Measurements from ENCODE around the gene BCAS1.

Gene BCAS1

DNA sequence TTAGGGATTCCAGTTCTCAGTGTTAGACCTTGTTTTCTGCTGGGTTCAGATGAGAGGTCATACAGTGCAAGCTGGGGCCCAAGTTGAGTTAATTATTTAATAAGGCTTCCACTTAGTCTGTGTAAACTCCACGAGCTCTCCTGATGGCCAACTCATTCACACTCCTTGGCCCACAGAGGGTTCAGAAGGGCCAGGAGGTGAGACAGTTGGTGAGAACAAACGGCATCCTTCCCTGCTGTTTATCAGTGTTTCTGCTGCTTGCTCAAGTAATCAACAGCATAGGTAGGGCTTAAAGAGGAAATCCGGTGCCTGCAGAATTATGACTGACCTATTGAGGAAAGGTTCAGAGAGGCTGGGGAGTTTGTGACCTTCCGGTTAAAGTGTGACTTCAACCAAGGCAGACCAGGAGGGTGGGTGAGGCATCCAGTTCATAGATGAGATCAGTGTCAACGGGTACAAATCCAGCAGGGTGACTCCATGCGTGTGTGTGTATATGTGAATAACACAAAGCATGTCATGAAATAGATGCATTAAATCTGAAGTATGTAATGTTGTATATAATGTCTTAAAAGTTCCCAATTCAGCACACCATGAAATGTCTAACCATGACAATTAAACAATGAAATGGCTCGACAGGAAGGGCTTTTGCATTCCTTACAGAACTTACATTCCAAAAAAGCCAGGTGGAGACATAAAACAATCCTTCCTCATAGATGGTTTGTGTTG is 37.4 kb upstream of the BCAS1 start:
- TF ChIP-seq, protein P1, sequence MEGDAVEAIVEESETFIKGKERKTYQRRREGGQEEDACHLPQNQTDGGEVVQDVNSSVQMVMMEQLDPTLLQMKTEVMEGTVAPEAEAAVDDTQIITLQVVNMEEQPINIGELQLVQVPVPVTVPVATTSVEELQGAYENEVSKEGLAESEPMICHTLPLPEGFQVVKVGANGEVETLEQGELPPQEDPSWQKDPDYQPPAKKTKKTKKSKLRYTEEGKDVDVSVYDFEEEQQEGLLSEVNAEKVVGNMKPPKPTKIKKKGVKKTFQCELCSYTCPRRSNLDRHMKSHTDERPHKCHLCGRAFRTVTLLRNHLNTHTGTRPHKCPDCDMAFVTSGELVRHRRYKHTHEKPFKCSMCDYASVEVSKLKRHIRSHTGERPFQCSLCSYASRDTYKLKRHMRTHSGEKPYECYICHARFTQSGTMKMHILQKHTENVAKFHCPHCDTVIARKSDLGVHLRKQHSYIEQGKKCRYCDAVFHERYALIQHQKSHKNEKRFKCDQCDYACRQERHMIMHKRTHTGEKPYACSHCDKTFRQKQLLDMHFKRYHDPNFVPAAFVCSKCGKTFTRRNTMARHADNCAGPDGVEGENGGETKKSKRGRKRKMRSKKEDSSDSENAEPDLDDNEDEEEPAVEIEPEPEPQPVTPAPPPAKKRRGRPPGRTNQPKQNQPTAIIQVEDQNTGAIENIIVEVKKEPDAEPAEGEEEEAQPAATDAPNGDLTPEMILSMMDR (conservative IDR thresholded peaks at IDR 0.05; ENCODE audit: low read depth, low read length) = no peak
- no peak overlapping the region for H3K4me3 ChIP-seq (ENCODE audit: low read depth, low read length)
- no peak for DNase-seq (ENCODE audit: low read depth)

GRCh38 chr20:54107181-54107580 is 36.8 kb upstream of the BCAS1 start:
- TF ChIP-seq, protein P1 (conservative IDR thresholded peaks at IDR 0.05; ENCODE audit: low read depth, low read length) = no peak
- no peak overlapping the region for H3K4me3 ChIP-seq (ENCODE audit: low read depth, low read length)
- no peak for DNase-seq (ENCODE audit: low read depth)

GRCh38 chr20:54106162-54106561 is 35.8 kb upstream of the BCAS1 start:
- H3K4me3 ChIP-seq (ENCODE audit: low read depth, low read length) = no peak overlapping the region
- TF ChIP-seq, protein P1 (conservative IDR thresholded peaks at IDR 0.05; ENCODE audit: low read depth, low read length) = no peak
- no peak for DNase-seq (ENCODE audit: low read depth)

DNA sequence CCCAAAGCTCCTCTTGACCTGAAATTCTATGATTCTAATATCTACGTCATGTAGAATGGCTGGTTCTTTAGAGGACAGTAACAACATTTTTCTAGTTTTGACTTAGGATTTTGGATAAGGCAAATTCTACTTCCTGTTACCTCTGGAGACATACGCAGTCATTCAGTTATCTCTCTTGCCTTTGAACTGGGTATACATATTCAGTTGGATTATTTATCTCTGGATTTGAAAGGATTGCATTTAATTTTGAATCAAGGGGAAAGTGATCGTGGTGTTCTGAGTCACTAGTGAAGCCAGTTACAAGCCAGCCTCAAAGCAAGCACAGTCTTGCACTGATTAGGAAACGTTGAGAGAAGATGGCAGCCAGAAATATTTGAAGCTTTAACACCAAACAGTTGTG is 35.3 kb upstream of the BCAS1 start:
- no peak for DNase-seq (ENCODE audit: low read depth)
- TF ChIP-seq, protein P1 (conservative IDR thresholded peaks at IDR 0.05; ENCODE audit: low read depth, low read length) = no peak
- no peak overlapping the region for H3K4me3 ChIP-seq (ENCODE audit: low read depth, low read length)

DNA sequence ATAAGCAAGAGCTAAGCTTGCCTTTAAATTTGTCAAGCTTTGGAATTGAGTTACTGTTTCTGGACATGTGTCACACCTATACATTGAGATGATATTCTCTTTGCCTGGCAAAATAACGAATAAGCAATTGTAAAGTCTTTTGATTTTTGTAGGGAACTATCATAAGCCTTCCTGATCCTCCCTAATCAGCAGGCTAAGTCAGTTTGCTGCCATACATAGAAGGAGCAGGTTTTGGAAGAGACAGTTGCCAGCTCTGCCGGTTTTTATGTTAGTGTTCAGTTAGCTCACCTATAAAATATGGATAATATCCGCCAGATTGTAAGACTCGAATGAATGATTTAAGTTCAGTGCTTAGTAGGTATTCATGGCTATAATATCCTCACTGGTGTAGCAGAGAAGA is 34.4 kb upstream of the BCAS1 start:
- no peak for DNase-seq (ENCODE audit: low read depth)
- H3K4me3 ChIP-seq (ENCODE audit: low read depth, low read length) = no peak overlapping the region
- TF ChIP-seq, protein P1 (conservative IDR thresholded peaks at IDR 0.05; ENCODE audit: low read depth, low read length) = no peak

DNA sequence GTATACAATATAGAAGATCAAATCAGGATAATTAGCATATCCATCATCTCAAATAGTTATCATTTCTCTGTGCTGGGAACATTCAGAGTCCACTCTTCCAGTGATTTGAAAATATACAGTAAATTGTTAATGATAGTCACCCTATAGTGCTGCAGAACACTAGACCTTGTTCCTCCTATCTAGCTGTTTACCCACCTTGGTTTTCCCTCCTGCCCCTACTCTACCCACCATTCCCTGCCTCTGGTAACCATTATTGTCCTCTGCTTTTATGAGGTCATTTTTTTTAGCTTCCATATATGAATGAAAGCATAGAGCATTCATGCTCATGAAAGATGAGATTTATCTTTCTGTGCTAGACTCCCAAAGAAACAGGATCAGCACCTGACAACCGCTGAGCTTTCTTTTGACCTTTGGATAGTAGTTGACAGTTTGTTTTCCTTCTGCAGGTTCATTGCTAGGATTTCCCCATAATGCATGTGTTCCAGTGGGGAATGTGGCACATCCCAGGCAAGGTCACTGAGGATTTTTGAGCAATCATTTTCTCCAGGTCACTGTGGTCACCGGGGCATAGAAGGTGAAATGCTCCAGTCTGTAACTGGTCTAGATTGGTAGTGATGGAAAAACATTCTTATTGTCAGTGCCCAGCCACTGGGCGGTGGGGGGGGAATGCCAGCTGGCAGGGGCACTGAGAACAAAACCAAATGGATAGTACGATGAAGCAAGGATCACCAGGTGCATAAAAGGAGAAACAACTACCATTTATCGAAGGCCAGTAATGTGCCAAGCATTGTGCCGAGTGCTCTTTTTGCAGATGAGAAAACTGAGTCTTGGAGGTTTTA is 33.6 kb upstream of the BCAS1 start:
- H3K4me3 ChIP-seq (ENCODE audit: low read depth, low read length) = no peak overlapping the region
- no peak for DNase-seq (ENCODE audit: low read depth)
- TF ChIP-seq, protein P1 (conservative IDR thresholded peaks at IDR 0.05; ENCODE audit: low read depth, low read length) = no peak
